Activated T-cell treated with anti-CD3 and anti-CD28 coated beads for 24 hours (primary cell): Measurements from ENCODE around the gene NLRC5.
"Not testable (repeated sequence)": the region's sequence is repeated elsewhere in the genome, so short reads cannot be mapped to it uniquely, and the experiment has no call there.

Experiments
- DNase-seq: peaks from one replicate; pipeline ENCODE4 v3.0.0-alpha.2; 2020; ENCODE audit warnings: low read depth

Gene NLRC5

GRCh38 chr16:57053206-57053605 lies 63.8 kb downstream of the NLRC5 start:
- no peak for DNase-seq

- no peak for DNase-seq
Measured at GRCh38 chr16:57054338-57054737, 65.0 kb downstream of the NLRC5 start.

- DNase-seq, result no peak
Measured at GRCh38 chr16:57054771-57055170, 65.4 kb downstream of the NLRC5 start.

GRCh38 chr16:57055671-57056070 lies 66.3 kb downstream of the NLRC5 start:
- DNase-seq, result no peak

GRCh38 chr16:57058291-57058861 lies 69.0 kb downstream of the NLRC5 start:
- DNase-seq, result no peak

- no peak for DNase-seq
Measured at GRCh38 chr16:57060323-57061083, 71.1 kb downstream of the NLRC5 start.

GRCh38 chr16:57061084-57061905 lies 71.9 kb downstream of the NLRC5 start:
- DNase-seq, result no peak

GRCh38 chr16:57062329-57062728 lies 73.0 kb downstream of the NLRC5 start:
- DNase-seq, result no peak

GRCh38 chr16:57063189-57063588 lies 73.8 kb downstream of the NLRC5 start:
- DNase-seq, result not testable (repeated sequence)

GRCh38 chr16:57064995-57065394 lies 75.6 kb downstream of the NLRC5 start:
- DNase-seq, result no peak

- no peak for DNase-seq
Measured at GRCh38 chr16:57066625-57067024, 77.3 kb downstream of the NLRC5 start.

- no peak for DNase-seq
Measured at GRCh38 chr16:57067347-57067746, 78.0 kb downstream of the NLRC5 start.

GRCh38 chr16:57069053-57069452 lies 79.7 kb downstream of the NLRC5 start:
- no peak for DNase-seq

GRCh38 chr16:57069635-57070370 lies 80.4 kb downstream of the NLRC5 start:
- DNase-seq, result no peak

- no peak for DNase-seq
Measured at GRCh38 chr16:57070424-57070823, 81.1 kb downstream of the NLRC5 start.

GRCh38 chr16:57071081-57071732 lies 81.8 kb downstream of the NLRC5 start:
- not testable (repeated sequence) for DNase-seq

GRCh38 chr16:57071831-57072582 lies 82.7 kb downstream of the NLRC5 start:
- DNase-seq, result no peak

- DNase-seq, result no peak
Measured at GRCh38 chr16:57072616-57073275, 83.4 kb downstream of the NLRC5 start.

GRCh38 chr16:57077714-57078113 lies 88.4 kb downstream of the NLRC5 start:
- no peak for DNase-seq

GRCh38 chr16:57081744-57082143 lies 92.4 kb downstream of the NLRC5 start:
- no peak for DNase-seq
